ENCODE results near the gene SHISA5.

DNA sequence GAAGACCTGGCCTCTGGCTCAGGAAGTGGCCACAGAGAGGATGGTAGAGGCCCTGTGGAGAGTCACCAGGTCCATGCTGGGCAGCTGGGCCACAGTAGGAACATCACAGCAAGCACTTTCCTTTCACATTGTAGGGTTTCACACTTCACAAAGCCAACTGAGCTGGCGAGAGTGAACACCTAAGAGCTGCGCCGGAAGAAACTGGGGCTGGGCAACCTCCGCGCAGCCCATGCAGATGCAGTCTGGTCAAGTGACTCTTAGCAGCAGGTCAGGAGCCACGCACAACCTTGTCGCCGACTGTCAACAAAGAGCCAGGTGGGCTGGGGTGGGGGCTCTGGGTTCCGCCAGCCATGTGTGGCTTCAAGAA, 15.3 kb upstream of the SHISA5 start:
- no peak for TF ChIP-seq FOXP2 (optimal IDR thresholded peaks at IDR 0.05; ENCODE audit: control extremely low read depth, extremely low read length, insufficient read depth)
- TF ChIP-seq EZH2 (IDR thresholded peaks at IDR 0.05): no peak

Data from SK-N-MC (cell line).